Upper lobe of right lung (tissue), 1 donor: ENCODE results near the gene FHOD3. TPM values are rescaled to one million over a fixed set of nuclear protein-coding genes. Genes with fewer than 3 reads are reported as not detected.

Experiments used
- ATAC-seq: fragments of 200-7000 bp; cut with Tn5 transposase; one replicate; pipeline ENCODE4 v1.9.1; 2020; ENCODE audit warnings: mild to moderate bottlenecking, moderate library complexity
- DNase-seq: peaks from one replicate; pipeline ENCODE4 v3.0.0-alpha.2; 2020
- H3K27ac ChIP-seq: fragments of 200-600 bp; one replicate; pipeline ENCODE4 v1.8.0; 2022
- H3K27me3 ChIP-seq: fragments of 200-600 bp; one replicate; pipeline ENCODE4 v1.8.0; 2022; ENCODE audit warnings: mild to moderate bottlenecking
- H3K36me3 ChIP-seq: fragments of 200-600 bp; one replicate; pipeline ENCODE4 v1.8.0; 2022
- H3K4me1 ChIP-seq: fragments of 200-600 bp; one replicate; pipeline ENCODE4 v1.8.0; 2022
- H3K4me3 ChIP-seq: fragments of 200-600 bp; one replicate; pipeline ENCODE4 v1.8.0; 2022; ENCODE audit warnings: mild to moderate bottlenecking
- H3K9me3 ChIP-seq: fragments of 200-600 bp; one replicate; pipeline ENCODE4 v1.8.0; 2022
- CTCF ChIP-seq: fragments of 200-600 bp; IDR thresholded peaks from one replicate; pipeline ENCODE4 v1.8.0; 2022; ENCODE audit warnings: antibody characterized with exemption
- intact Hi-C: fragments of 100-400 bp; cut with DNase I; formaldehyde crosslinking; loops from one replicate; pipeline ENCODE4 v1.11.0; 2022
- total RNA-seq: library from RNA; stranded (reverse); fragmentation: NEBNext Ultra II Directional; extraction: Animal tissue kit (Norgen Biotek cat#: 25700); gene quantifications from one replicate; pipeline ENCODE4 v1.2.1, GENCODE V29; 2021
- donor health status: DM: no; HTN: yes; CAD: no; lungs with severe emphysema.

The FHOD3 gene
- total RNA-seq, 1 donor from 2014 or later = 1.9 TPM

- Histone ChIP-seq H3K4me3 (no peak overlapping the region), H3K9me3 (peaks cover 6% of the 10 kb centered on the region), H3K4me1 (no peaks in the 10 kb centered on the region), H3K27me3 (peaks cover 4% of the 10 kb centered on the region), H3K27ac (no peak overlapping the region), H3K36me3 (no peaks in the 10 kb centered on the region)
- no peak for ATAC-seq
- DNase-seq = no peak
- intact Hi-C loops = no loop called here
- TF ChIP-seq CTCF = no peak
Observed at GRCh38 chr18:36322734-36323133, 25.2 kb downstream of the FHOD3 start.

GRCh38 chr18:36323421-36323820, 25.9 kb downstream of the FHOD3 start:
- Histone ChIP-seq H3K27ac (no peak overlapping the region), H3K9me3 (peaks cover 6% of the 10 kb centered on the region), H3K27me3 (peaks cover 4% of the 10 kb centered on the region), H3K36me3 (no peaks in the 10 kb centered on the region), H3K4me3 (no peak overlapping the region), H3K4me1 (no peaks in the 10 kb centered on the region)
- DNase-seq (no peak), ATAC-seq (no peak)
- intact Hi-C loops = no loop called here
- no peak for TF ChIP-seq CTCF

- H3K27ac ChIP-seq = no peak overlapping the region
- DNase-seq (no peak), ATAC-seq (no peak)
- H3K4me3 ChIP-seq = no peak overlapping the region
- no peaks in the 10 kb centered on the region for H3K36me3 ChIP-seq
- H3K4me1 ChIP-seq = no peaks in the 10 kb centered on the region
- intact Hi-C loops = no loop called here
- no peaks in the 10 kb centered on the region for H3K9me3 ChIP-seq
- TF ChIP-seq CTCF = no peak
- H3K27me3 ChIP-seq = peaks cover 4% of the 10 kb centered on the region
Observed at GRCh38 chr18:36325846-36326245, 28.3 kb downstream of the FHOD3 start.

- Histone ChIP-seq H3K4me1 (no peaks in the 10 kb centered on the region), H3K27ac (no peak overlapping the region), H3K27me3 (peaks cover 4% of the 10 kb centered on the region), H3K36me3 (no peaks in the 10 kb centered on the region), H3K9me3 (no peaks in the 10 kb centered on the region), H3K4me3 (no peak overlapping the region)
- intact Hi-C loops = no loop called here
- no peak for ATAC-seq
- no peak for DNase-seq
- TF ChIP-seq CTCF = no peak
Observed at GRCh38 chr18:36326771-36327170, 29.3 kb downstream of the FHOD3 start.

- ATAC-seq = no peak
- DNase-seq = no peak
- intact Hi-C loops = no loop called here
Observed at GRCh38 chr18:36327352-36328316, 30.1 kb downstream of the FHOD3 start.

More at GRCh38 chr18:36327352-36328316, 30.1 kb downstream of the FHOD3 start:
- no peaks in the 10 kb centered on the region for H3K36me3 ChIP-seq
- peaks cover 4% of the 10 kb centered on the region for H3K27me3 ChIP-seq
- H3K27ac ChIP-seq = no peak overlapping the region
- no peak for TF ChIP-seq CTCF
- no peaks in the 10 kb centered on the region for H3K9me3 ChIP-seq
- H3K4me1 ChIP-seq = no peaks in the 10 kb centered on the region
- H3K4me3 ChIP-seq = no peak overlapping the region
